ENCODE results near the gene PNN. TPM values are rescaled to one million over a fixed set of nuclear protein-coding genes. Genes with fewer than 3 reads are reported as not detected.
"Not testable (repeated sequence)": the region's sequence is repeated elsewhere in the genome, so short reads cannot be mapped to it uniquely, and the experiment has no call there.

The PNN gene
- total and polyA plus RNA-seq, 2 donors = 35.7 to 38.4 TPM

- peaks cover 2% of the 10 kb centered on the region for H3K4me1 ChIP-seq (ENCODE audit: insufficient read depth)
Measured at GRCh38 chr14:39169541-39169900, 5.5 kb upstream of the PNN start.

GRCh38 chr14:39173198-39173597 lies 1.9 kb upstream of the PNN start:
- DNase-seq (ENCODE audit: extremely low spot score) = no peak
- Histone ChIP-seq H3K4me1 (ENCODE audit: insufficient read depth) (no peaks in the 10 kb centered on the region), H3K4me3 (ENCODE audit: low read depth, low read length) (no peak overlapping the region), H3K27ac (ENCODE audit: low read depth) (no peak overlapping the region), H3K36me3 (ENCODE audit: insufficient read depth) (no peaks in the 10 kb centered on the region)
- whole genome bisulfite sequencing = 75% methylated on average over 3 of the region's 3 CpGs

More at GRCh38 chr14:39169541-39169900, 5.5 kb upstream of the PNN start:
- no peak for DNase-seq (ENCODE audit: extremely low spot score)
- H3K27ac ChIP-seq (ENCODE audit: low read depth) = peak overlapping the region; percentile 96
- H3K36me3 ChIP-seq (ENCODE audit: insufficient read depth) = no peaks in the 10 kb centered on the region
- H3K4me3 ChIP-seq (ENCODE audit: low read depth, low read length) = peak overlapping the region; percentile 90
- under 1% methylated on average over 7 of the region's 7 CpGs for WGBS

GRCh38 chr14:39175445-39176262 lies 600 bp downstream of the PNN start:
- Histone ChIP-seq H3K27ac (ENCODE audit: low read depth) (peak overlapping the region; percentile 93), H3K36me3 (ENCODE audit: insufficient read depth) (no peaks in the 10 kb centered on the region), H3K4me1 (ENCODE audit: insufficient read depth) (no peaks in the 10 kb centered on the region), H3K4me3 (ENCODE audit: low read depth, low read length) (peak overlapping the region; percentile 96)
- peak; percentile 10 for DNase-seq (ENCODE audit: extremely low spot score)
- WGBS = under 1% methylated on average over 36 of the region's 36 CpGs

DNA sequence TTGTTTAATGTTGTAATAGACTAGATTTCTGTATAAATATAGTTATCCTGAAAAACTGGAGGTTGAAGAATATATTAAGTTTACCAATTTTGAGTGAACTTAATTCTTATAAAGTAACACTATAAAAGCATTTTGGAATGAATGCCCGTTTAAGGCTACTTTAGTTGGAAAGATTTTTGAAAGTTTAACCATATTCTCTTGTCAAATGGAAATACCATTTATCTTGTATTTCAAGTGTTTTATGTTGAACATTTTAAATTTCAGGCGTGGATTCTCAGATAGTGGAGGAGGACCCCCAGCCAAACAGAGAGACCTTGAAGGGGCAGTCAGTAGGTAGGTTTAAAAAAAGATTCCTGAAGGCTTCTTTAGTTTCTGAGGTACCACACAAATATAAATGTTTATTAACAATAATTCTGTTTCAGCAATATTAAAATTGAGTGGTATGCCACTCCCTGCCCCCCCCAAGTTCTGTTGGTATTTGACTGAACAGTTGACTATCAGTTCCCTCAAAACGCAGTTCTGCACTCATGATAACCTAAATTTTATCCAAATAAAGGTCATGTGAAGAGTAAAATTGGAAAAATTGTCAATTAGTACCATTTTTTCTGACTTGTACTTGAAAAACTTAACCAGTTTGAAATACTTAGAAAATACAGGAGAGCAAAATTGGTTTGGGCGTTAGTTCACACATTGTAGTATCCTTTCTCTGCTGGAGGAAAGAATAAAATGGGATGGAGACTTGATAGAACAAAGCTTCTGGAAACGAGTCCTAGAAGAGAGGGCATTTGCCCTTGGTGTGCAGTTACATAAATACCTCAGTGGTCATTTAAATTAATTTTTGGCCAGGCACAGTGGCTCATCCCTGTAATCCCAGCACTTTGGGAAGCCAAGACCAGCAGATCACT lies 1.5 kb downstream of the PNN start:
- DNase-seq (ENCODE audit: extremely low spot score) = no peak
- H3K4me1 ChIP-seq (ENCODE audit: insufficient read depth) = no peaks in the 10 kb centered on the region
- WGBS = 72% methylated on average over 5 of the region's 5 CpGs
- peak overlapping the region; percentile 96 for H3K4me3 ChIP-seq (ENCODE audit: low read depth, low read length)
- H3K36me3 ChIP-seq (ENCODE audit: insufficient read depth) = peaks cover 7% of the 10 kb centered on the region
- no peak overlapping the region for H3K27ac ChIP-seq (ENCODE audit: low read depth)

DNA sequence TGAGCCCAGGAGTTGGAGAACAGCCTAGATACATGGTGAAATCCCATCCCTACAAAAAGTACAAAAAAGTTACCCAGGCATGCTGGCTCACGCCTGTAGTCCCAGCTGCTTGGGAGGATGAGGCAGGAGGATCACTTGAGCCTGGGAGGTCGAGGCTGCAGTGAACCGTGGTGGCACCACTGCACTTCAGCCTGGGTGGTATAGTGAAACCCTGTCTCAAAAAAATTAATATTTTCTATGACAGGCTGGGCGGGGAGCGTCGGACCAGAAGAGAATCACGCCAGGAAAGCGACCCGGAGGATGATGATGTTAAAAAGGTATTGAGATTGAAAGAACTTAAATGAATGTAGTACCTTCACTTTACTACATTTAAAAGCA lies 2.1 kb downstream of the PNN start:
- Histone ChIP-seq H3K4me3 (ENCODE audit: low read depth, low read length) (no peak overlapping the region), H3K27ac (ENCODE audit: low read depth) (no peak overlapping the region), H3K4me1 (ENCODE audit: insufficient read depth) (no peaks in the 10 kb centered on the region), H3K36me3 (ENCODE audit: insufficient read depth) (peaks cover 9% of the 10 kb centered on the region)
- no peak for DNase-seq (ENCODE audit: extremely low spot score)
- WGBS = 91% methylated on average over 9 of the region's 9 CpGs

DNA sequence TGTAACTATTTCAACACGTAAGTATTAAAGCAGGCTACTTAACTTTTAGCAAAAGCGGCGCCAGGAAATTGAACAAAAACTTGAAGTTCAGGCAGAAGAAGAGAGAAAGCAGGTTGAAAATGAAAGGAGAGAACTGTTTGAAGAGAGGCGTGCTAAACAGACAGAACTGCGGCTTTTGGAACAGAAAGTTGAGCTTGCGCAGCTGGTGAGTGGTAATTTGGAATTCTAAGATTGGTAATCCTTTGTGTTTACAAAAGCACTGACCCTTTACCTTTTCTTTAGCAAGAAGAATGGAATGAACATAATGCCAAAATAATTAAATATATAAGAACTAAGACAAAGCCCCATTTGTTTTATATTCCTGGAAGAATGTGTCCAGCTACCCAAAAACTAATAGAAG lies 4.0 kb downstream of the PNN start:
- H3K4me1 ChIP-seq (ENCODE audit: insufficient read depth) = no peaks in the 10 kb centered on the region
- 95% methylated on average over 6 of the region's 6 CpGs for WGBS
- H3K4me3 ChIP-seq (ENCODE audit: low read depth, low read length) = no peak overlapping the region
- H3K27ac ChIP-seq (ENCODE audit: low read depth) = no peak overlapping the region
- no peak for DNase-seq (ENCODE audit: extremely low spot score)
- peaks cover 9% of the 10 kb centered on the region for H3K36me3 ChIP-seq (ENCODE audit: insufficient read depth)

DNA sequence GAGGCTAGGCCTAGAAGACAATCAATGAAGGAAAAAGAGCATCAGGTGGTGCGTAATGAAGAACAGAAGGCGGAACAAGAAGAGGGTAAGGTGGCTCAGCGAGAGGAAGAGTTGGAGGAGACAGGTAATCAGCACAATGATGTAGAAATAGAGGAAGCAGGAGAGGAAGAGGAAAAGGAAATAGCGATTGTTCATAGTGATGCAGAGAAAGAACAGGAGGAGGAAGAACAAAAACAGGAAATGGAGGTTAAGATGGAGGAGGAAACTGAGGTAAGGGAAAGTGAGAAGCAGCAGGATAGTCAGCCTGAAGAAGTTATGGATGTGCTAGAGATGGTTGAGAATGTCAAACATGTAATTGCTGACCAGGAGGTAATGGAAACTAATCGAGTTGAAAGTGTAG lies 5.5 kb downstream of the PNN start:
- WGBS = 90% methylated on average over 5 of the region's 5 CpGs
- no peak overlapping the region for H3K27ac ChIP-seq (ENCODE audit: low read depth)
- no peaks in the 10 kb centered on the region for H3K4me1 ChIP-seq (ENCODE audit: insufficient read depth)
- no peak for DNase-seq (ENCODE audit: extremely low spot score)
- H3K4me3 ChIP-seq (ENCODE audit: low read depth, low read length) = no peak overlapping the region
- H3K36me3 ChIP-seq (ENCODE audit: insufficient read depth) = peaks cover 12% of the 10 kb centered on the region

DNA sequence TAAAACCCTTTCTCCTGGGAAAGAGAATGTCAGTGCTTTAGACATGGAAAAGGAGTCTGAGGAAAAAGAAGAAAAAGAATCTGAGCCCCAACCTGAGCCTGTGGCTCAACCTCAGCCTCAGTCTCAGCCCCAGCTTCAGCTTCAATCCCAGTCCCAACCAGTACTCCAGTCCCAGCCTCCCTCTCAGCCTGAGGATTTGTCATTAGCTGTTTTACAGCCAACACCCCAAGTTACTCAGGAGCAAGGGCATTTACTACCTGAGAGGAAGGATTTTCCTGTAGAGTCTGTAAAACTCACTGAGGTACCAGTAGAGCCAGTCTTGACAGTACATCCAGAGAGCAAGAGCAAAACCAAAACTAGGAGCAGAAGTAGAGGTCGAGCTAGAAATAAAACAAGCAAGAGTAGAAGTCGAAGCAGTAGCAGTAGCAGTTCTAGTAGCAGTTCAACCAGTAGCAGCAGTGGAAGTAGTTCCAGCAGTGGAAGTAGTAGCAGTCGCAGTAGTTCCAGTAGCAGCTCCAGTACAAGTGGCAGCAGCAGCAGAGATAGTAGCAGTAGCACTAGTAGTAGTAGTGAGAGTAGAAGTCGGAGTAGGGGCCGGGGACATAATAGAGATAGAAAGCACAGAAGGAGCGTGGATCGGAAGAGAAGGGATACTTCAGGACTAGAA lies 6.1 kb downstream of the PNN start:
- H3K4me1 ChIP-seq (ENCODE audit: insufficient read depth) = no peaks in the 10 kb centered on the region
- H3K4me3 ChIP-seq (ENCODE audit: low read depth, low read length) = no peak overlapping the region
- DNase-seq (ENCODE audit: extremely low spot score) = no peak
- H3K27ac ChIP-seq (ENCODE audit: low read depth) = no peak overlapping the region
- 93% methylated on average over 7 of the region's 7 CpGs for WGBS
- peaks cover 12% of the 10 kb centered on the region for H3K36me3 ChIP-seq (ENCODE audit: insufficient read depth)

GRCh38 chr14:39181693-39182047 lies 6.6 kb downstream of the PNN start:
- Histone ChIP-seq H3K36me3 (ENCODE audit: insufficient read depth) (peaks cover 12% of the 10 kb centered on the region), H3K4me3 (ENCODE audit: low read depth, low read length) (no peak overlapping the region), H3K4me1 (ENCODE audit: insufficient read depth) (no peaks in the 10 kb centered on the region), H3K27ac (ENCODE audit: low read depth) (no peak overlapping the region)
- 81% methylated on average over 5 of the region's 5 CpGs for WGBS
- DNase-seq (ENCODE audit: extremely low spot score) = no peak

- peaks cover 12% of the 10 kb centered on the region for H3K36me3 ChIP-seq (ENCODE audit: insufficient read depth)
- DNase-seq (ENCODE audit: extremely low spot score) = no peak
- no peak overlapping the region for H3K4me3 ChIP-seq (ENCODE audit: low read depth, low read length)
- peaks cover 1% of the 10 kb centered on the region for H3K4me1 ChIP-seq (ENCODE audit: insufficient read depth)
- H3K27ac ChIP-seq (ENCODE audit: low read depth) = no peak overlapping the region
- 99% methylated on average over 1 of the region's 1 CpG for WGBS
Measured at GRCh38 chr14:39182770-39183684, 8.0 kb downstream of the PNN start.

- H3K27ac ChIP-seq (ENCODE audit: low read depth); H3K4me1 ChIP-seq (ENCODE audit: insufficient read depth); H3K4me3 ChIP-seq (ENCODE audit: low read depth, low read length); DNase-seq (ENCODE audit: extremely low spot score): not testable (repeated sequence)
- 91% methylated on average over 5 of the region's 5 CpGs for WGBS
- H3K36me3 ChIP-seq (ENCODE audit: insufficient read depth) = peaks cover 12% of the 10 kb centered on the region
Measured at GRCh38 chr14:39183685-39184003, 8.6 kb downstream of the PNN start.

DNA sequence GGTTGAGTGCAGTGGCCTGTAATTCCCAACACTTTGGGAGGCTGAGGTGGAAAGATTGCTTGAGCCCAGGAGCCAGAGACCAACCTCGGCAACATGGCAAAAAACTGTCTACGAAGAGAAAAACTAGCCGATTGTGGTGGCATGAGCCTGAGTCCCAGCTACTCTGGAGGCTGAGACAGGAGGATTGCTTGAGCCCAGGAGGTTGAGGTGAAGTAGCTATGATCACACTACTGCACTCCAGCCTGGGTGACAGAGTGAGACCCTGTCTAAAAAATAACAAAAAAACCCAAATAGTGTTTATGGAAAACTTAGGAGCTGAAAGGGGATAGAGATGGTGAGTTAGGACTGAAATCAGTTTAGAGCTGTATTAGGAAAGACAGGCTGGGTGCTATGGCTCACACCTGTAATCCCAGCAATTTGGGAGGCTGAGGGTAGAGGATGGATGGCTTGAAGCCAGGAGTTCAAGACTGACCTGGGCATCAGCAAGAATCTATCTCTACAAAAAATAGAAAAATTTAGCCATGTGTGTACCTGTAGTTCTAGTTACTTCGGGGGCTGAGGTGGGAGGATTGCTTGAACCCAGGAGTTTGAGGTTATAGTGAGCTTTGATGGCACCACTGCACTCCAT lies 9.7 kb downstream of the PNN start:
- WGBS = 94% methylated on average over 4 of the region's 4 CpGs
- Histone ChIP-seq H3K4me3 (ENCODE audit: low read depth, low read length) (no peak overlapping the region), H3K36me3 (ENCODE audit: insufficient read depth) (peaks cover 12% of the 10 kb centered on the region), H3K4me1 (ENCODE audit: insufficient read depth) (peaks cover 1% of the 10 kb centered on the region), H3K27ac (ENCODE audit: low read depth) (no peak overlapping the region)
- DNase-seq (ENCODE audit: extremely low spot score) = no peak

Data from urinary bladder (tissue), 4 donors.